T-helper 2 cell treated with Interferon-gamma antibody and Interleukin-4, amounts not matched to agents 5 μg/mL and 100 μg/mL, for 36 hours (primary cell): ENCODE results near the gene PPP2R2C.

Experiments
- DNase-seq: peaks from one replicate; pipeline ENCODE4 v3.0.0; 2021; ENCODE audit warnings: low spot score
- H3K27ac Mint-ChIP-seq: one replicate; pipeline ENCODE4 v1.8.0; 2021; ENCODE audit warnings: mild to moderate bottlenecking, mixed read lengths
- H3K27me3 Mint-ChIP-seq: one replicate; pipeline ENCODE4 v1.8.0; 2021; ENCODE audit warnings: low read depth, mixed read lengths
- H3K36me3 Mint-ChIP-seq: one replicate; pipeline ENCODE4 v1.8.0; 2021; ENCODE audit warnings: low read depth, mixed read lengths
- H3K4me1 Mint-ChIP-seq: one replicate; pipeline ENCODE4 v1.8.0; 2021; ENCODE audit warnings: low read depth, mixed read lengths
- H3K4me3 Mint-ChIP-seq: one replicate; pipeline ENCODE4 v1.8.0; 2022; ENCODE audit warnings: mild to moderate bottlenecking, moderate library complexity, mixed read lengths
- H3K9me3 Mint-ChIP-seq: one replicate; pipeline ENCODE4 v1.8.0; 2021; ENCODE audit warnings: mixed read lengths

The PPP2R2C gene

DNA sequence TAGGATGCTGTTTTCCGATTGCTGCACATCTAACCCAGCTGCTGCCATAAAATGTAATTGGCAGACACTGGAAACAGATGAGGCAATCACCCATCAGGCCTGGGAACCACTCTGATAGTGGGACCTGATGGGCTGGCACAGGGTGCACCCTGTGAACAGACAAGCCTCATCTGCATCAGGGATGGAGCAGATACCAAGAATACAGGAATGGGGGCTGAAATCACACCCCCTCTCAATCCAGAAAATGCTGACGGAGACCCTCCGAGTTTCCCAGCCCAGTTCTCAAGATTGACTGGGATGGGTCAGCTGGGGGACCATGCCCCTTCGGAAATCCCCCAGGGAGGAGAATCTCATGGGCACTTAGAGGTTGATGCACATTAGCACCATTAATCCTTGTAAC lies 28.8 kb upstream of the PPP2R2C start:
- no peak overlapping the region for H3K27ac Mint-ChIP-seq
- H3K36me3 Mint-ChIP-seq = no peaks in the 10 kb centered on the region
- peaks cover 3% of the 10 kb centered on the region for H3K27me3 Mint-ChIP-seq
- H3K4me3 Mint-ChIP-seq = no peak overlapping the region
- H3K4me1 Mint-ChIP-seq = no peaks in the 10 kb centered on the region
- H3K9me3 Mint-ChIP-seq = peaks cover 23% of the 10 kb centered on the region
- DNase-seq = no peak

GRCh38 chr4:6500481-6501140 lies 28.2 kb upstream of the PPP2R2C start:
- H3K27me3 Mint-ChIP-seq = peaks cover 3% of the 10 kb centered on the region

GRCh38 chr4:6499238-6499600 lies 26.8 kb upstream of the PPP2R2C start:
- H3K27ac Mint-ChIP-seq = no peak overlapping the region
- no peak for DNase-seq
- peaks cover 9% of the 10 kb centered on the region for H3K9me3 Mint-ChIP-seq
- H3K36me3 Mint-ChIP-seq = no peaks in the 10 kb centered on the region
- peaks cover 3% of the 10 kb centered on the region for H3K27me3 Mint-ChIP-seq
- no peaks in the 10 kb centered on the region for H3K4me1 Mint-ChIP-seq
- H3K4me3 Mint-ChIP-seq = no peak overlapping the region

More at GRCh38 chr4:6500481-6501140, 28.2 kb upstream of the PPP2R2C start:
- H3K27ac Mint-ChIP-seq = no peak overlapping the region
- peaks cover 20% of the 10 kb centered on the region for H3K9me3 Mint-ChIP-seq
- H3K4me3 Mint-ChIP-seq = no peak overlapping the region
- DNase-seq = no peak
- H3K4me1 Mint-ChIP-seq = no peaks in the 10 kb centered on the region
- H3K36me3 Mint-ChIP-seq = no peaks in the 10 kb centered on the region

DNA sequence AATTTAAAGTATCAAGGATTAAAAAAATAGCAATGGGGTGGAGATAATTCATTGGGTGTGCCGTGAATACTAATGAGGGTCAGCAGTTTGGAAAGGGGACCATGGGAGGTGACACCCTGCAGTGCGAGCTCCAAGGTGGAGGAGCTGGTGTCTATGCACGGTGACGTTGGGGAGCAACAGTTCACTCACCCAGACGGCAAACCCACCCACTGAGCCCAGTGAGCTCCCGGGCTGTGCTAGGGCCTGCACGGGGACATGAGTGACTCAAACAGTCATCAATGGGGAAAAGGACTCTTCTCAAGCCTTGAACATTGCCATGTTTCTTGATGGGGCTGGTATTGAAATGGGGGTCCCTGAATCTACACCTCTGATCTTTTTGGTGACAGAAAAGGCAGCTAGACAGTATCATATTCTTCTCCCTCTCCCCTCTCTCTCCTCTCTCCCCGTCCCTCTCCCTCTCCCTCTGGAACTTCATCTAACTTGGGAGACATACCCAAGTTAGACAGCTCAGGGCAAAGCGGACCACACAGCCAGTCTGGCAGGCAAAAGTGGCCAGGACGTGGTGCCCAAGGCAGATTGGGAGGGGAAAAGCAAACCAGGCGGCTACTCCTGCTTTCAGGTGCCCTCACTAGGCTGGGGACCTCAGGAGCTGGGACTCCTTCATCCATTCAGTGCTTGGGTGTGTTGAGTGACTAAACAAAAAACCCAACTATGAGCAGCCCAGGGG lies 26.3 kb upstream of the PPP2R2C start:
- Mint-ChIP-seq H3K9me3 (peaks cover 4% of the 10 kb centered on the region), H3K4me3 (no peak overlapping the region), H3K27ac (no peak overlapping the region), H3K27me3 (peaks cover 3% of the 10 kb centered on the region), H3K4me1 (no peaks in the 10 kb centered on the region), H3K36me3 (no peaks in the 10 kb centered on the region)
- no peak for DNase-seq

GRCh38 chr4:6497796-6498195 lies 25.4 kb upstream of the PPP2R2C start:
- no peak for DNase-seq
- Mint-ChIP-seq H3K27ac (no peak overlapping the region), H3K4me3 (no peak overlapping the region), H3K27me3 (peaks cover 3% of the 10 kb centered on the region), H3K9me3 (no peaks in the 10 kb centered on the region), H3K36me3 (no peaks in the 10 kb centered on the region), H3K4me1 (no peaks in the 10 kb centered on the region)

- no peaks in the 10 kb centered on the region for H3K36me3 Mint-ChIP-seq
- no peak overlapping the region for H3K4me3 Mint-ChIP-seq
- H3K9me3 Mint-ChIP-seq = peaks cover 4% of the 10 kb centered on the region
- no peaks in the 10 kb centered on the region for H3K4me1 Mint-ChIP-seq
- H3K27me3 Mint-ChIP-seq = peaks cover 3% of the 10 kb centered on the region
- no peak for DNase-seq
- H3K27ac Mint-ChIP-seq = no peak overlapping the region
Measured at GRCh38 chr4:6495736-6496135, 23.3 kb upstream of the PPP2R2C start.

DNA sequence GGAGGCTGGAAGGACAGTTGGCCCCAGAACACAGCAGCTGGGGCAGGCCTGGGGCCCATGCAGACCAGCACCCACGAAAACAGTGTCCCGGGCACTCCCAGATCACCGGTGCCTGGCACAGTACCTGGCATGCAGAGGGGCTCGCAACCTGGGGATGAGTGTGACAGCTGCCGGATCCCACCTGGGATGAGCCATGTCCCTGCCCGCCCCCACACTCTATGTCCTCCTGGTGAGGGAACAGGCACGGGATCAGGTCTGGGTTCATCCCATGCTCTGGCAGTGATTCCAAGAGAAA lies 22.8 kb upstream of the PPP2R2C start:
- Mint-ChIP-seq H3K4me3 (no peak overlapping the region), H3K27ac (no peak overlapping the region), H3K4me1 (no peaks in the 10 kb centered on the region), H3K27me3 (peaks cover 3% of the 10 kb centered on the region), H3K36me3 (no peaks in the 10 kb centered on the region), H3K9me3 (peaks cover 4% of the 10 kb centered on the region)
- no peak for DNase-seq

GRCh38 chr4:6494431-6495295 lies 22.2 kb upstream of the PPP2R2C start:
- Mint-ChIP-seq H3K27ac (no peak overlapping the region), H3K4me1 (no peaks in the 10 kb centered on the region), H3K27me3 (peaks cover under 1% of the 10 kb centered on the region)

DNA sequence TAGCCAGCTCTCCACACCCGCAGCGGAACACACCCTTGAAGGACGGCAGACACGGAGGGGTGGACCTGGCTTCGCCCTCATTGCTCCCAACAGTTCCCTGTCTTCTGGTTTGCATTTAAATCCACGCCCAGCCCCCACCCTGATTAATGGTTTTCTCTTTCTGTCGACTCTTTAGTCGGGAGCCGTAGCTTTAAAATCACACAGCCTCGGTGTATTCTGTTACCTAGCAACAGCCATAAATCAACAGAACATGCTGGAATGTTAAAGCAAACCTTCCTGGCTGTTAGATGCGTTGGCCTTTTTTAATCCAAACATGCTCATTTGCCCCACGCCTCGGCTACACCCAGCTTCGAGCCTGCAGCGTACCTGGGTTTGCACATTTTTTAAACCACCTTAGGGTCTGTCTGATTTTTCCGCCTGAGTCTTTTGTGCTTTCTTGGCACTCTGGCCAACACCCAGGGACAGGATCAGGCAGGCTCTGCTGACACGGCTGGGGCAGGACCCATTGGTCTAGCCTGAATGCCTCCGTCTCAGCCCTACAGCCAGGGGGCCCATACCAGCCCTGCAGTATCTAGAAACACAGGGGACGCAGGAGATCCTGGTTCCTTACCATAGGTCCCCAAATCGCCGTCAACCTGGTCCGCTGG lies 21.4 kb upstream of the PPP2R2C start:
- Mint-ChIP-seq H3K4me3 (no peak overlapping the region), H3K27ac (no peak overlapping the region), H3K4me1 (no peaks in the 10 kb centered on the region), H3K9me3 (peaks cover 4% of the 10 kb centered on the region), H3K36me3 (no peaks in the 10 kb centered on the region), H3K27me3 (no peaks in the 10 kb centered on the region)
- no peak for DNase-seq

More at GRCh38 chr4:6494431-6495295, 22.2 kb upstream of the PPP2R2C start:
- H3K4me3 Mint-ChIP-seq = no peak overlapping the region
- H3K36me3 Mint-ChIP-seq = no peaks in the 10 kb centered on the region
- no peak for DNase-seq
- peaks cover 4% of the 10 kb centered on the region for H3K9me3 Mint-ChIP-seq

GRCh38 chr4:6492861-6493657 lies 20.6 kb upstream of the PPP2R2C start:
- no peak for DNase-seq
- Mint-ChIP-seq H3K36me3 (no peaks in the 10 kb centered on the region), H3K27ac (no peak overlapping the region), H3K4me1 (no peaks in the 10 kb centered on the region), H3K4me3 (no peak overlapping the region), H3K27me3 (no peaks in the 10 kb centered on the region), H3K9me3 (peaks cover 4% of the 10 kb centered on the region)

- Mint-ChIP-seq H3K27me3 (no peaks in the 10 kb centered on the region), H3K27ac (no peak overlapping the region)
Measured at GRCh38 chr4:6492027-6492590, 19.7 kb upstream of the PPP2R2C start.

DNA sequence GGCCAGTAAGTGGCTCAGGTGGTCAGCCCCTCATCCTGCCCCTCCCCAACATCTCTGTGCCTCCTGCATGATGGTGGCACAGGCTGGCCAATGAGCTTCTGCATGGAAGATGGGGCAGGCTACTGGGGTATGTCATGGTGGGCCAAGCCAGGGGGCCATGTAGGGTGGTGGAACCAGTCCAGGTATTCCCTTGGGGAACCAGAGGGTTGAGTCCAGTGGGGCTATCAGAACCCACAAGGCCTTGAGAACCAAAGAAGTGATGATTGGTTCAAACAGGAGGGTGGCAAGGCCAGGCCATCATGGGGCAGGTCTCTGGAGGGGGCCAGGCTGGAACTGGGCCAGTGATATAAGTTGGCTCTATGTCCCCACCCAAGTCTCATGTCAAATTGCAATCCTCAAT lies 18.8 kb upstream of the PPP2R2C start:
- Mint-ChIP-seq H3K27me3 (peaks cover 1% of the 10 kb centered on the region), H3K4me1 (no peaks in the 10 kb centered on the region), H3K9me3 (peaks cover 4% of the 10 kb centered on the region), H3K36me3 (no peaks in the 10 kb centered on the region), H3K4me3 (no peak overlapping the region), H3K27ac (no peak overlapping the region)
- DNase-seq = no peak

More at GRCh38 chr4:6492027-6492590, 19.7 kb upstream of the PPP2R2C start:
- Mint-ChIP-seq H3K36me3 (no peaks in the 10 kb centered on the region), H3K4me3 (no peak overlapping the region), H3K4me1 (no peaks in the 10 kb centered on the region), H3K9me3 (peaks cover 4% of the 10 kb centered on the region)
- DNase-seq = no peak

- Mint-ChIP-seq H3K4me1 (no peaks in the 10 kb centered on the region), H3K27me3 (peaks cover 10% of the 10 kb centered on the region), H3K9me3 (peaks cover 9% of the 10 kb centered on the region), H3K27ac (no peak overlapping the region), H3K36me3 (no peaks in the 10 kb centered on the region), H3K4me3 (no peak overlapping the region)
- no peak for DNase-seq
Measured at GRCh38 chr4:6489927-6490326, 17.5 kb upstream of the PPP2R2C start.
